HG03520 (cell line): ENCODE data around the gene PRSS27.

Experiments
- ATAC-seq: cut with Tn5 transposase; IDR thresholded peaks from one replicate; pipeline ENCODE4 v1.9.1; 2021; ENCODE audit warnings: mild to moderate bottlenecking, moderate library complexity; ENCODE audit not compliant: unreplicated experiment

PRSS27 gene

GRCh38 chr16:2752035-2752849 lies 32.2 kb upstream of the PRSS27 start, which contains the start of gene SRRM2:
Gene SRRM2, plus strand, starts transcription at chr16:2752638. Its CDS starts 3,727 bp downstream, at chr16:2756365.
- ATAC-seq = peak; percentile 78

GRCh38 chr16:2751577-2752034 lies 31.6 kb upstream of the PRSS27 start:
- peak; percentile 27 for ATAC-seq

GRCh38 chr16:2749936-2750335 lies 29.9 kb upstream of the PRSS27 start:
- ATAC-seq = no peak

- no peak for ATAC-seq
Measured at GRCh38 chr16:2749476-2749875, 29.5 kb upstream of the PRSS27 start.

GRCh38 chr16:2748757-2749455 lies 28.9 kb upstream of the PRSS27 start:
- no peak for ATAC-seq

GRCh38 chr16:2745961-2746360 lies 25.9 kb upstream of the PRSS27 start:
- no peak for ATAC-seq

- no peak for ATAC-seq
Measured at GRCh38 chr16:2745116-2745890, 25.3 kb upstream of the PRSS27 start.

- no peak for ATAC-seq
Measured at GRCh38 chr16:2744711-2745110, 24.7 kb upstream of the PRSS27 start.

GRCh38 chr16:2743007-2743810 lies 23.2 kb upstream of the PRSS27 start:
- no peak for ATAC-seq

- ATAC-seq = no peak
Measured at GRCh38 chr16:2742323-2743006, 22.4 kb upstream of the PRSS27 start.

- no peak for ATAC-seq
Measured at GRCh38 chr16:2741168-2741567, 21.1 kb upstream of the PRSS27 start.

GRCh38 chr16:2740476-2740875 lies 20.5 kb upstream of the PRSS27 start:
- no peak for ATAC-seq

GRCh38 chr16:2739625-2740430 lies 19.8 kb upstream of the PRSS27 start:
- no peak for ATAC-seq

GRCh38 chr16:2738615-2739014 lies 18.6 kb upstream of the PRSS27 start:
- ATAC-seq = no peak

GRCh38 chr16:2737895-2738418 lies 17.9 kb upstream of the PRSS27 start:
- ATAC-seq = no peak

GRCh38 chr16:2737238-2737605 lies 17.2 kb upstream of the PRSS27 start:
- ATAC-seq = no peak

GRCh38 chr16:2736476-2737237 lies 16.6 kb upstream of the PRSS27 start:
- no peak for ATAC-seq

- no peak for ATAC-seq
Measured at GRCh38 chr16:2734844-2735515, 15.0 kb upstream of the PRSS27 start.
